ENCODE measurements around the gene S100PBP. TPM values are rescaled to one million over a fixed set of nuclear protein-coding genes. Genes with fewer than 3 reads are reported as not detected.

The S100PBP gene
- total and polyA plus RNA-seq, 7 donors, result 3.9 to 18.1 (median 9.7) TPM

GRCh38 chr1:32848354-32849063 is 31.1 kb downstream of the S100PBP start:
- WGBS, 3 donors, result 44 to 48% (median 45%) methylated on average over 2 of the region's 2 CpGs
- ATAC-seq (no peak), DNase-seq (no peak)
- H3K4me1 ChIP-seq, result no peaks in the 10 kb centered on the region
- intact Hi-C loops (cut with DNase I), result no loop called here
- peaks cover 0 to 54% of the 10 kb centered on the region in 2 donors for H3K36me3 ChIP-seq (ENCODE audit: insufficient read depth in 1 of 2, low read depth in 1 of 2)
- H3K9me3 ChIP-seq, result no peaks in the 10 kb centered on the region
- no peak overlapping the region for H3K27ac ChIP-seq
- H3K27me3 ChIP-seq (ENCODE audit: insufficient read depth in 3 of 3, low read length in 2 of 3), result no peaks in the 10 kb centered on the region
- TF ChIP-seq, protein P1, sequence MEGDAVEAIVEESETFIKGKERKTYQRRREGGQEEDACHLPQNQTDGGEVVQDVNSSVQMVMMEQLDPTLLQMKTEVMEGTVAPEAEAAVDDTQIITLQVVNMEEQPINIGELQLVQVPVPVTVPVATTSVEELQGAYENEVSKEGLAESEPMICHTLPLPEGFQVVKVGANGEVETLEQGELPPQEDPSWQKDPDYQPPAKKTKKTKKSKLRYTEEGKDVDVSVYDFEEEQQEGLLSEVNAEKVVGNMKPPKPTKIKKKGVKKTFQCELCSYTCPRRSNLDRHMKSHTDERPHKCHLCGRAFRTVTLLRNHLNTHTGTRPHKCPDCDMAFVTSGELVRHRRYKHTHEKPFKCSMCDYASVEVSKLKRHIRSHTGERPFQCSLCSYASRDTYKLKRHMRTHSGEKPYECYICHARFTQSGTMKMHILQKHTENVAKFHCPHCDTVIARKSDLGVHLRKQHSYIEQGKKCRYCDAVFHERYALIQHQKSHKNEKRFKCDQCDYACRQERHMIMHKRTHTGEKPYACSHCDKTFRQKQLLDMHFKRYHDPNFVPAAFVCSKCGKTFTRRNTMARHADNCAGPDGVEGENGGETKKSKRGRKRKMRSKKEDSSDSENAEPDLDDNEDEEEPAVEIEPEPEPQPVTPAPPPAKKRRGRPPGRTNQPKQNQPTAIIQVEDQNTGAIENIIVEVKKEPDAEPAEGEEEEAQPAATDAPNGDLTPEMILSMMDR (IDR thresholded peaks at IDR 0.05), result no peak
- H3K4me3 ChIP-seq, result no peak overlapping the region

DNA sequence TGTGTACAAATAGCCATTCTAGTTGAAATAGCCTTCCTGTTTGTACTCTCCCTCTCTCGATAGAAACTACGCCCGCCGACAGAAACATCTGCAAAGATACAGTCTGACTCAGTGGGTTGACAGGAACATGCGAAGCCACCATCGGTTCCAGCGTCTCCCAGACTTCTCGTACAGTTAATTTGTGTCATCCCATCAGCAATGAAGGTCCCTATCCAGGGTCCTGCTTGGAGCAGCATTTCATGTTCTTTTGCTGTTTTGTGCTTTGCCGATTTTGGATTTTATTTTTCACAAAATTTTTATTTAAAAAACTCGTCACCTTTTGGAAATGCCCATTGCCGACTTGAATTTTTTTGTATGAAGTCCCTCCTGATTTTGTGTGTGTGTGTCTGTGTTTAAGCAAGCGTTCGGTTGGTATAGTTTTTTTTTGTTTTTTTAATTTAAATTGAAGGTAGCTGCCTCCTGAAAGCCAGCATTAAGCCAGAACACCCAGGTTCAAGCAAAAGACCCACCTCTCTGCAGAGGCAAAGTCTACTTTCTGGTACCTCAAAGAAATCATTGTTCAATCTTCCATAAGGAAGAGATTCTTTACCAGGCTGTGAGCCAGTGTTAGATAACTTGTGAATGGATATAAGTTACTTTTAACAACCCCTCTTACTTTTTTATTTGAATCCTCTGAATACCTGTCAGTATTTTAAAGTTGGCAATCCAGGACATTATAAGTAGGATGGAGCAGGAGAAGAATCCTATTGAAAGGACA is 38.6 kb downstream of the S100PBP start:
- H3K4me1 ChIP-seq, result peaks cover 4% of the 10 kb centered on the region
- no peak for ATAC-seq
- 91 to 94% (median 91%) methylated on average over 13 of the region's 13 CpGs for WGBS, 3 donors
- no peaks in the 10 kb centered on the region for H3K27me3 ChIP-seq (ENCODE audit: insufficient read depth in 3 of 3, low read length in 2 of 3)
- TF ChIP-seq, protein P1 (IDR thresholded peaks at IDR 0.05), result no peak
- H3K27ac ChIP-seq, result no peak overlapping the region
- no peak overlapping the region for H3K4me3 ChIP-seq
- intact Hi-C loops (cut with DNase I), result no loop called here
- H3K36me3 ChIP-seq (ENCODE audit: insufficient read depth in 1 of 2, low read depth in 1 of 2), result peaks cover 0 to 67% of the 10 kb centered on the region in 2 donors
- DNase-seq, result no peak
- H3K9me3 ChIP-seq, result no peaks in the 10 kb centered on the region

DNA sequence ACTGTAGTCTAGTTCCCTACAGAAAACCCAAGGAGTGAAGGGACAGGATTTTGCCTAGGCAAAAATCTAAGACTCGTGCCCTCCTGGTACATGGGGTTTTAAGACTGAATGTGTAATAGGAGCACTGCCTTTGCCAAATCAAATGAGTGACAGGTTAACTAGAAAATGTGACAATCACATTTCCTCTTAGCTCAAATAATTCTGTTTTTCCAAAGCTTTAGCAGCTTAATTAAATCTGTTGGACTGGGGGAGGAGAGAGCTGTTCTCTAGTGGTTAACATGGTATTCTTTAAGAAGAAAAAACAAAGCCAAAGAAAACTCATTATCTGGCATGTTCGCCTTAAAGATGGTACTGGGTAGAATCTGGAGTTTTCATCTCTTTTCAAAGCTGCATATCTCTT is 40.7 kb downstream of the S100PBP start:
- intact Hi-C loops (cut with DNase I), result no loop called here
- Histone ChIP-seq H3K4me1 (peaks cover 12% of the 10 kb centered on the region), H3K4me3 (no peak overlapping the region), H3K27ac (no peak overlapping the region), H3K36me3 (ENCODE audit: insufficient read depth in 1 of 2, low read depth in 1 of 2) (peaks cover 0 to 74% of the 10 kb centered on the region in 2 donors), H3K27me3 (ENCODE audit: insufficient read depth in 3 of 3, low read length in 2 of 3) (no peaks in the 10 kb centered on the region), H3K9me3 (no peaks in the 10 kb centered on the region)
- 88 to 97% (median 96%) methylated on average over 2 of the region's 2 CpGs for WGBS, 3 donors
- TF ChIP-seq, protein P1 (IDR thresholded peaks at IDR 0.05), result no peak
- DNase-seq, result no peak
- no peak for ATAC-seq

DNA sequence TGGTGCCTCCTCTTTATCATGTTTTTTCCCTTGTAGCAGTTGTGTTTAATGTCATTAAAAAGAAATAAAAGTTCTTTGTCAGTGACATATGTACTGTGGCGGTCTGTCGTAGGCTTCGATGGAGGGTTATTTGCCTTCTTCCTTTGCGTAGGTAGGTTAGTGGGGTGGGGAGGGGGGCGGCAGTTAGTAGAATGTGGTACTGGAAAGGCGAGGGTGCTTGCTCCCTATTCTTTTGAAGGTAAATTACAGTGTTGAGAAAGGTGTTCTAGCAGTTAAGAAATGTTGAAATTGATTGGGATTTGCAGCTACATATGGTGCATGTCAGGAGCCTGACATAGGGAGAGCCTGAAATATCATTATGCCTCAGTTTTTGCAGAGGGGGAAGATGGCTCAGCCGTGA is 41.3 kb downstream of the S100PBP start:
- TF ChIP-seq, protein P1 (IDR thresholded peaks at IDR 0.05), result no peak
- ATAC-seq, result no peak
- peaks cover 12% of the 10 kb centered on the region for H3K4me1 ChIP-seq
- DNase-seq, result no peak
- no peak overlapping the region for H3K4me3 ChIP-seq
- H3K9me3 ChIP-seq, result no peaks in the 10 kb centered on the region
- H3K27me3 ChIP-seq (ENCODE audit: insufficient read depth in 3 of 3, low read length in 2 of 3), result no peaks in the 10 kb centered on the region
- peaks cover 0 to 72% of the 10 kb centered on the region in 2 donors for H3K36me3 ChIP-seq (ENCODE audit: insufficient read depth in 1 of 2, low read depth in 1 of 2)
- peak overlapping the region; percentile 31 for H3K27ac ChIP-seq
- intact Hi-C loops (cut with DNase I), result no loop called here
- 89 to 95% (median 91%) methylated on average over 7 of the region's 7 CpGs for WGBS, 3 donors
